Fibroblast of skin of left biceps (primary cell): ENCODE data around the gene TMEM151A.
"Not testable (repeated sequence)": the region's sequence is repeated elsewhere in the genome, so short reads cannot be mapped to it uniquely, and the experiment has no call there.

ENCODE experiments used
- DNase-seq, 2 experiments: peaks; one replicate each; pipeline ENCODE4 v3.0.0-alpha.2; 2013; ENCODE audit warnings: low read depth in 2 of 2

Gene TMEM151A

DNA sequence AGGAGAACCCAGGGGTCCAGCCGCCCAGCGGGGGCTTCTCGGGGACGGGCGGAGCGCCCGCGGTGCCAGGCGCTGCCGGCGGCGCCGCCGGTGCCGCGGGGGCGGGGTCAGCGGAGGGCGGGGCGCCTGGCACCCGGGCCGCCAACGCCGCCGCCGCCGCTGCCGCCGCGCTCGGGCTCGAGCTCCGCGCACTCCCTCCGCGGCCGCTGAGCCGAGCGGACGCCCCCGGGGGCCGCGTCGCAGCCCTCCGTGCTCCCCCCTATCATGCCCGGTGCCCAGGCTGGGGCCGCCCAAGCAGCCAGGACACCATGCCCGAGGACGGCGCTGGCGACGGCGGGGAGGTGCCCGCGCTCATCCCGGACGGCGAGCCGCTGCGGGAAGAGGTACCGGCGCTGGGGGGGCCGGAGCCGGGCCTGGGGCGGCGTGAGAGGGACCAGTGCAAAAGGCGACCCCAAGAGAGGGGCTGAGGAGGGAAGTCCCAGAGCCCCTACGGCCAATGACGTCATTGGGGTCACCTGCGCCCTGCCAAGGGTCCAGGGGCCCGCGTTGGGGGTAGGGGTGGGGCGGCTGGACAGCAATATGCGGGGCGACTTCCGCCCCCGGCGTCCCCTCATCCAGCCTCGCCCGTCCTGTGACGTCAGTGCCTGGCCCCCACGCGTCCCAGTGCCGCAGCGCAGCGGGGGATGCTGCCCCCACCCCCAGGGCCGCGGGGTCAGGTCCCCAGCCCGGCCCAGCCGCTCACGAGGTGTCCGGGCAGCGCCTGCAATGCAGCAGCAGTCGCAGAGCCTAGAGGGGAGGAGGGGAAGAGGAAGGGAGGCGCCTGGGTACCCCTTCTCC lies at the start of gene TMEM151A:
Gene TMEM151A, plus strand, starts transcription at position 189 of the 837 bp plus-strand sequence. Its CDS starts 120 bp downstream, at position 309.
- DNase-seq: no peak

DNA sequence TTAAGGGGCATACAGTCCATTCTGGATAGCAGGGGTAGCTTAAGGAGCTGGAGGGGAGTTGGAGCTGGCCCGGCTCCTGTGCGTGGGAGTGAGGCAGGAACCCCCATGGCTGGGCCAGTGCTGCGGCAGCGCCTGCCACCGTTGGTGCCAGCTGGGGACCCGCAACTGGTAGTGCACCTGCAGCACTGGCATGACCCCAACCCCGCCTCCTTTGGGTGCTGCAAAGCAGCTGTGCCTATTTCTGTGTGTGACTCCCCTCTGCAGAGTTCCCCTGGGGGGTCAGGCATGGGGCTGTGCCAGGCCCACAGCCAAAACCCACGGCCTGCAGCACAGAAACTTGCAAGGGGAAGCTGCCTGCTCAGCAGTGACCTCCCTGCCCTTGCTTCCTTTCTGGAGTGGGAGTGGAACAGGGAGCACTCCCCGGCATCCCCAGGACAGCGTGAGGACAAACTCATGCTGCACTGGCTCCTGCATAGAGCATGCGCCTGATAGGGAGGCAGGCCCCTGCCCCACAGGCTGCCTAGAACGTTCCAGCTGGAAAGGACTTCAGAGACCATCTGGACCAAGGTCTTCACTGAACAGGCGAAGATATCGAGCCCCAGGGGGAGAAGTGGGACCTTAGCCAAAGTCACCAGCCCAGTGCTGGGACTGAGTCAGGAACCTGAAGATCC lies 49.5 kb upstream of the TMEM151A start:
- DNase-seq: no peak

DNA sequence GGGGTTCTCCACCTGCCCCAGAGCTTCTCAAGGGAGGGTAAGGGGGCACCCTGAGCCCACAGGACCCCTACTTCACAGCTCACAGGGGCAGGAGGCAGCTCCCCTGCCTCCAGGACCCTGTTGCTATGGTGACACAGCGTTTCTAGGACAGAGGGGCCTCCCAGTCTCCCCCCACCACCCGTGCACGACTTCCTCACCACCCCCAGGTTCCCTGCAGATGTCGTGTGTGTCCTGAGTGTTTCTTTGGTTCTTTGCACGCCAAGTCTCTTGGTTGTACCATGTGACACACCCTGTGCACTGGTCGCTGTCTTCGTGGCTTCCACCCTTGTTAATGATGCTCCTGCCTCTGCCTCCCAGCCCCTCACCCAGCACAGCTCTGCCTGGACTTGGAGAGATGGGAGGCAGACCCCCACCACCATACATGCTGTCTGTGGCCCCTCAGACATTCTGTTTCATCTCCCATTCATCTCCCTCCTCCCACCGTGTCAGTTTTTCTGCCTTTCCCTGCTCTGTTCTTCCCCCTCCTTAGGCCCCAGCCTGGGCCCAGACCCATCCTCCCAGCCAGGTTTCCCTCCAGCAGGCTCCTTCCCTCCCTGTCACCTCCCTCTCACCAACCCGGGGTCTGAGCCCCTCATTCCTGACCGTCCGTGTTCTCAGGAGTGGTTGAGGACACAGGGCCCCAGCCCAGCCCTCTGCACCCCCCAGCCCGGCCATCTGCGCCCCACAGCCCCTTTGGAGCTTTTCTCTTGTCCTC lies 47.7 kb upstream of the TMEM151A start:
- DNase-seq: no peak

DNA sequence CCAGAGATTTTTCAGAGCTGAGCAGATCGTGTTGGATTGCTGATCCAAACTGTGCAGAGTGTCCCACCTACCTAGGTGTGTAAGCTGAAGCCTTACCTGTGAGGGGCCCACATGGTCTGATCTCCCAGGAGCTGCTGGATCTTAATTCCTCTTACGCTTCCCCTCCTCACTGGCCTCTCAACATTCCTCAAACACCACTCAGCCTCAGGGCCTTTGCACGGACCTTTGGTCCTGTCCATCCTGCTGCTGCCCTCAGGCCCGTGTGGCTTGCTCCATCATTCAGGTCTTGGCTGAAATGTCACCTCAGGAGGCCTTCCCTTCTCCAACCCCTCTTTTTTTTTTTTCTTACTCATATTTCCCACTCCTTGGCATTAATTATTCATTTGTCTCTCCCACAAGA lies 44.4 kb upstream of the TMEM151A start:
- no peak for DNase-seq

DNA sequence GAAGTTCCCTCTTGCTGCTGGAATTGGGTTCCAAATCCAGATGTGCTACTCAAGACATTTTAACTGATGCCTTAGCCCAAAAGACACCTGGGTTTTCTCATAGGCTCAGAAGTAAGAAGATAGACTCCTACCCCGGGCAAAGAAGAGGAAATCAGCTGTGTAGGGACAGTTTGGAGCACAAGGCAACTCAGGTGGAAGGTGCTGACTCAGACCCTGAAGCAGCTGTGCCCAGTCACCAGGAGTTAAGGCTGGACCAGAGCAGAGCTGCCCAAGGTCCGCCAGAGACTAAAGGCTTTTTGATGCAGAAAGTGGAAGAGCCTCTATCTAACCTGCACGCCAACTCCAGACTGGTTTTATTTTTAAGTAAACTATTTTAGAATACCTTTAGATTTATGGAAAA lies 43.9 kb upstream of the TMEM151A start:
- DNase-seq: no peak

DNA sequence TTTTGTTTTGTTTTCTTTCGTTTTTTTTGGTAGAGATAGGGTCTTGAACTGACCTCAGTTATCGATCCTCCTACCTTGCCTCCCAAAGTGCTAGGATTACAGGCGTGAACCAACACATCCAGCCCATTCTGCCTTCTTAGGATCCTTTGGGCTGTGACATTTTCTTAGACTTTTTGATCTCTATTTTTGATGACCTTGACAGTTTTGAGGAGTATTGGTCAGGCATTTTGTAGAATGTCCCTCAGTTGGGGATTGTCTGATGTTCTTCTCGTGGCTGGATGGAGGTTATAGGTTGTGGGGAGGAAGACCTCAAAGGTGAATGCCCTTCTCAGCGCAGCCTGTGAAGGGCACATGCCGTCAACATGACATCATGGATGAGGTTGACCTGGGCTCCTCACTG lies 42.8 kb upstream of the TMEM151A start:
- DNase-seq: no peak

DNA sequence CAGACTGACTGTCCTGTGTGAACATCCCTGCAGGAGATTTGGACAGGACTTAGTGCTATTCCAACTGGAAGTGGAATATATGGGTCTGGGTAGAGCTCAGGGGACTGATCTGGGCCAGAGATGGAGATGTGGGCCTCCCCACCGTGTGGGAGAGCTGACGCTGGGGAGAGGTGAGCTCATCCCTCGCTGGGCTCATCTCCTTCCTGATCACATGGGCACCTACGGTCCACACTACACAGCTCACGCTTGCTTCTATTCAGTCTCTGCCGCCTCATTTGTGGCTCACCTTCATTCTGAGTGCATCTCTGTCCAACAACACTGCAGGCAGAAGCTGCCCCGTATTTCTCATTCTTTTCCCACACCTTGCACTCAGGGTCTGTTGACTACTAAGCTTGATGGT lies 39.9 kb upstream of the TMEM151A start:
- DNase-seq: no peak

DNA sequence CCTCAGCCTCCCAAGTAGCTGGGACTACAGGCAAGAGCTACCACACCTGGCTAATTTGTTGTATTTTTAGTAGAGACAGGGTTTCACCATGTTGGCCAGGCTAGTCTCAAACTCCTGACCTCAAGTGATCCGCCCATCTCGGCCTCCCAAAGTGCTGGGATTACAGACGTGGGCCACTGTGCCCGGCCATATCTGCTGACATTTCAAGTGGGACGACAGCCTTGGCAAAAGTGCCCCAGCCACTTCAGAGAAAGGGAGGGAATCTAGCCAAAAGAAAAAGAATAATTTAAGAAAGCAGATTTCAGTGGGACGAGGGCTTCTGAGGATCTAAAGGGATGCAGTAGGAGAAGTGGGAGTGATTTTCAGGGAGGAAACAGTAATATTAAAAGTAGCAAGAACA lies 38.6 kb upstream of the TMEM151A start:
- not testable (repeated sequence) for DNase-seq

DNA sequence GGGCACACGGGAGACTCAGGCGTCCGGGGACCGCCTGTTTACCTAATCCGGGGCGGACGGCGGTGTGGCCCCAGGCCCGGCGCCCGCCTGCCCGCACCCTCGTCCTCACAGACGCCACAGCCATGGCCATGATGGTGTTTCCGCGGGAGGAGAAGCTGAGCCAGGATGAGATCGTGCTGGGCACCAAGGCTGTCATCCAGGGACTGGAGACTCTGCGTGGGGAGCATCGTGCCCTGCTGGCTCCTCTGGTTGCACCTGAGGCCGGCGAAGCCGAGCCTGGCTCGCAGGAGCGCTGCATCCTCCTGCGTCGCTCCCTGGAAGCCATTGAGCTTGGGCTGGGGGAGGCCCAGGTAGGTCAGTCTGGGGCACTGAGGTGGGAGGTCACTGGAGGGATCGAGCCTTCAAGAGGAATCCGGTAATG lies 33.2 kb upstream of the TMEM151A start:
- no peak for DNase-seq

DNA sequence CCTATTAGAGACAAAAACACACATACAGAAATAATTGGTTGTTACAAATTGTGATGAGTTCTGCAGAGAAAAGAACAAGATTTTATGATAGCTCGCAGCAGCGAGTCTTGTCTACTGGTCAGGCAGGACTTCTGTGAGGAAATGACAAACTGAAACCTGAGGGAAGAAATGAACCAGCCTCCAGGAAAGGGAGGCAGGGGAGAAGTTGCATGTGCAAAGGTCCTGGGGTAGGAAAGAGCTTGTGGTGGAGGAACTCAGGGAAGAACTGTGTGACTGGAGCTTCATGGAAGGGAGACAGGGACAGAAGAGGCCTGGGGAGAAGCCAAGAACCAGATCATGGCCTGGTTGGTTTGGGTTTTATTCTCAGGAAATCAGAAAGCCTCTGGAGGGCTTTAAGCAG lies 32.5 kb upstream of the TMEM151A start:
- no peak for DNase-seq

DNA sequence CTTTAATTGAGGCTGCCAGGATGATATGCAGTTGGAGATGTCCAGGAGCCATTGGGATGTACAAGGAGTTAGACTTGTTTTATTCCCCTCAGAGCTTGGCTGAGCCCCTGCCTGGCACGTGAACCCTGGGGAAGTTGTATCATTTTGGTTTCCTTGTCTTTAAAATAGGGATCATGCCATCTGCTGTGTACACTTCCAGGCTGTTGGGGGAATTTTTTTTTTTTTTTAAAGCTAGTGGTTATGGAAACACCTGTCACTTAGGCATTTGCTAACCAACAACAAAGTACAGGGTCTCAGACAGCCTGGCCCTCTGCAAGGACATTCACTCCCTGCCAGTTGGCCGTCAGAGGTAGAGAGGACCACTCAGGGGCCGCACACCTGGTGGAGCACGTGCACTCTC lies 31.7 kb upstream of the TMEM151A start:
- DNase-seq: no peak

DNA sequence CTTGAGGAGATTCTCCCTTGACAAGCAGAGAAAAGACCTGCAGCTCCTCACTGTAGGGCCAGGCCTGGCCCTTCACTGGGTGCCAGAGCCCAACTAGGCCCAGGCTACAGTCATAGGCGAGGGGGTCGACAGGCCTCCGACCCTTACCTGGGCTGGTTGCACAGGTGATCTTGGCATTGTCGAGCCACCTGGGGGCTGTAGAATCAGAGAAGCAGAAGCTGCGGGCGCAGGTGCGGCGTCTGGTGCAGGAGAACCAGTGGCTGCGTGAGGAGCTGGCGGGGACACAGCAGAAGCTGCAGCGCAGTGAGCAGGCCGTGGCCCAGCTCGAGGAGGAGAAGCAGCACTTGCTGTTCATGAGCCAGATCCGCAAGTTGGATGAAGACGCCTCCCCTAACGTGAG lies 30.1 kb upstream of the TMEM151A start:
- DNase-seq: no peak

DNA sequence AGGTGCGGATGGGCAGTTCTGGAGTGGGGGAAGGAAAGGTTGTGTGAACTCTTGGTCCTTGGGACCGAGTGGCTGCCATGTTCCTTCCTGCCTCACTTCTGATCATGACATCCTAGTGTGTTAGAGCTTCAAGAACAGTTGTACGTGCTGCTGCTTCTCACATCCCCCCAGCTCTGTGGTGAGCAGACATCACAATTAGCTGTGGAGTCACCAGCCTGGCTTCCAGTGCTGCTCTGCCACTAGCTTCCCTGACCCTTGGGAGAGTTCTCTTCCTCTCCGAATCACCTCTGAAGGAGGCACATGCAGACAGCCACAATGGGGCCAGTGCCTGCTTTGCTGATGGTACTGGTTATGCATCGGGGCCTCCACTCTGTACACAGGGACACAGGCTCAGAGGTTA lies 29.5 kb upstream of the TMEM151A start:
- DNase-seq: no peak

DNA sequence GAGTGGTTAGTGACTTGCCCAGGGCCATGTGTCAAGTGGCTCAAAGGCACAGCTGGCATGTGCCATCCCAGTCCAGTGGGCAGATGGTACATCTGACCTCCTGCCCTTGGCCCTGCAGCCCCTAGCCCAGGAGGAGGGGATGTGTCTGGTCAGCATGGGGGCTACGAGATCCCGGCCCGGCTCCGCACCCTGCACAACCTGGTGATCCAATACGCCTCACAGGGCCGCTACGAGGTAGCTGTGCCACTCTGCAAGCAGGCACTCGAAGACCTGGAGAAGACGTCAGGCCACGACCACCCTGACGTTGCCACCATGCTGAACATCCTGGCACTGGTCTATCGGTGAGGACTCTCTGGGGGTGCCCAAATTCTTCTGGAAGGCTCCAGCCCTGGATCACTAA lies 29.0 kb upstream of the TMEM151A start:
- no peak for DNase-seq

DNA sequence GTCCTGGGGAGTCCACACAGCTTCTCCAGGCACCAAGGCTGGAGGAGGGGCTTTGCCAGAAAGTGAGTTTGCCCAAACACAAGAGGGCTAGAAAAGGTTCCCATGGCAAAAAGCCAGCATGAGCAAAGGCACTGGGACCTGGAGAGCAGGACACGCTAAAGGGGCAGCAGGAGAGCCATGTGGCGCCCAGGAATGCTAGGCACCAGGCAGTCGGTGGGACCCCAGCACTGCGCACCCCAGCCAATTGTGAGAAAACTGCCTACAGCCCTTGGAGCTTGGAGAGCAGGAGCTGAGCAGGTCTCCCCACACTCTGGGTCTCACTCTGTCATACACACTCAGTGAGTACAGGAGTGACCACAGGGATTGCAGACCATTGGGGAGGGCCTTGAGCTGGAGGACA lies 28.5 kb upstream of the TMEM151A start:
- no peak for DNase-seq

DNA sequence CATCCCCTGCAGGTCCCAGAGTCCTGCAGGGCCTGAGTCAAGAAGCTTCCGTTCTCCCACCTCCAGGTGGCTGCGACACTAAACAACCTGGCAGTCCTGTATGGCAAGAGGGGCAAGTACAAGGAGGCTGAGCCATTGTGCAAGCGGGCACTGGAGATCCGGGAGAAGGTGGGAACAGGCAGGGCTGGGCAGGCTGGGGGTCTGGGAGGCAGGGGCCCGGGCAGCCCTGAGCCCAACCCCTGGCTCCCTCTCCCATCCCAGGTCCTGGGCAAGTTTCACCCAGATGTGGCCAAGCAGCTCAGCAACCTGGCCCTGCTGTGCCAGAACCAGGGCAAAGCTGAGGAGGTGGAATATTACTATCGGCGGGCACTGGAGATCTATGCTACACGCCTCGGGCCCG lies 27.9 kb upstream of the TMEM151A start:
- no peak for DNase-seq

DNA sequence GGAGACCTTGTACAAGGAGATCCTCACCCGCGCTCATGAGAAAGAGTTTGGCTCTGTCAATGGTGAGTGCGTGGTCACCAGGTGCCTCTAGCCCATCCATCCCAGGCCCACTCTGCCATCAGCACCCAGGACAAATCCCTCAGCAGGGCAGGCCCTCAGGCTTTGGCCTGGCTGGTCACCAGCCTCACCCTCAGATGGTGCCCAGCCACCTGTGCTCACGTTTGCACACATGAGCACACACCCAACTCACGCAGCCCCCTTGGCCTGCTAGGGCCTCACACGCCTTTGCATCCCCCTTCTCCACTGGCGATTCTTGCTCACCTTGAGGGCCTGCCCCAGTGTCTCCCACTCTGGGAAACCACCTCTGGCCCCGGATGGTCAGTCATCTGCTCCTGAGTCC lies 27.3 kb upstream of the TMEM151A start:
- DNase-seq: no peak

DNA sequence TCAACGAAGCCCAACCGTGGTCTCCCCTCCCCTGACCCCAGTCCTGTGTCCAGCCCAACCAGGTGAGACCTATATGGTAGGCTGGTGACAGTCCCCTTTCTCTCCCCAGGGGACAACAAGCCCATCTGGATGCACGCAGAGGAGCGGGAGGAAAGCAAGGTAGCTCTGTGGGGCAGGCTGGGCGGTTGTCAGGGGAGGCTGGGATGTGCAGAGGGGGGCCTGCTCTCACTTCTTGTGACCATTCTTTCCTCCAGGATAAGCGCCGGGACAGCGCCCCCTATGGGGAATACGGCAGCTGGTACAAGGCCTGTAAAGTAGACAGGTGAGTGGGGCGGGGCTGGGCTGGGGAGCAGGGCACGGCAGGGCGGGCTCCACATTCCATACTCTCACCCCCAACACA lies 26.8 kb upstream of the TMEM151A start:
- no peak for DNase-seq

DNA sequence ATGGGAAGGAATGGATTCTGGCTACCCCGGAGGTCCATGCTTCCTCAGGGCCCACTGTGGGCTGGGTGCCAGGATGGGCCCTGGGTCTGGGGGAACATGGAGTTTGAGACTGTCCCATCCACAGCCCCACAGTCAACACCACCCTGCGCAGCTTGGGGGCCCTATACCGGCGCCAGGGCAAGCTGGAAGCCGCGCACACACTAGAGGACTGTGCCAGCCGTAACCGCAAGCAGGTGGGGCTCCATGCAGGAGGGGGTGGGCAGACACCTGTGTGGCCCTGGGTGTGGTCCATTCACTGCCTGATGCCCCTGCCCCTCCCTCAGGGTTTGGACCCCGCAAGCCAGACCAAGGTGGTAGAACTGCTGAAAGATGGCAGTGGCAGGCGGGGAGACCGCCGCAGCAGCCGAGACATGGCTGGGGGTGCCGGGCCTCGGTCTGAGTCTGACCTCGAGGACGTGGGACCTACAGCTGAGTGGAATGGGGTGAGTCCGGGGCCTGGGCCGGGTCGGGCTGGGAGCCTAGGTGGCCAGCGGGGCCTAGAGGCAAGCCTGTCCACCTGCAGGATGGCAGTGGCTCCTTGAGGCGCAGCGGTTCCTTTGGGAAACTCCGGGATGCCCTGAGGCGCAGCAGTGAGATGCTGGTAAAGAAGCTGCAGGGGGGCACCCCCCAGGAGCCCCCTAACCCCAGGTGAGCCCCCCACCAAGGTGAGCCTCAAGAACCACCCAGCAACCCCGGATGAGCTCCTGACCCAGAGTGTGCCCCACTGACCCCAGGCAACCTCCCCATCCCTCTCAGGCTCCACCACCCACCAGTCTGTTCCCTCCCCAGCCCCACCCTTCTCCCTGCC lies 25.9 kb upstream of the TMEM151A start:
- no peak for DNase-seq

DNA sequence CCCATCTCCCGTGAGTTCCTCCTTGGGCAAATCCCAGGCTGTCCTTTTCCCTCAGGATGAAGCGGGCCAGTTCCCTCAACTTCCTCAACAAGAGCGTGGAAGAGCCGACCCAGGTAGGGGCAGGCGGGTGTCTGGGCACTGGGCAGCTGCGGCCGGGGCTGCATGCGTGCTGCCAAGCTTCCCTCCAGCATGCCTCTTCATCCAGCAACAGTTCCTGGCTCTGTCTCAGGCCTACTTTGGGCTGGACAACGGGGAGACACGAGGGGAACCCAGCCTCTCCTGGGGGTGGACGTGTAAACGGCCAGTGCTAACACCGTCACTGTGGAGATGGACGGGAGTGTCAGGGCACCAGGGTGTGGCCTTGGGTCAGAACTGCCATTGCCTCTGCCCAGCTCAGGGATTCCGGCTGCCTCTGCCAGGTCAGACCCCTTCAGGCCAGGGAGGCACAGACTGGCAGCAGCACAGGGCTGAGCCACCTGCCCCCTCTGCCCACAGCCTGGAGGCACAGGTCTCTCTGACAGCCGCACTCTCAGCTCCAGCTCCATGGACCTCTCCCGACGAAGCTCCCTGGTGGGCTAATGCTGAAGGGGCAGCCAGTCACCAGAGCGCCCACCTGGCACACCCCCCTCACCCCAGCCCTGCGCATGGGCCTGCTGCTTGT lies 25.2 kb upstream of the TMEM151A start:
- DNase-seq: no peak

DNA sequence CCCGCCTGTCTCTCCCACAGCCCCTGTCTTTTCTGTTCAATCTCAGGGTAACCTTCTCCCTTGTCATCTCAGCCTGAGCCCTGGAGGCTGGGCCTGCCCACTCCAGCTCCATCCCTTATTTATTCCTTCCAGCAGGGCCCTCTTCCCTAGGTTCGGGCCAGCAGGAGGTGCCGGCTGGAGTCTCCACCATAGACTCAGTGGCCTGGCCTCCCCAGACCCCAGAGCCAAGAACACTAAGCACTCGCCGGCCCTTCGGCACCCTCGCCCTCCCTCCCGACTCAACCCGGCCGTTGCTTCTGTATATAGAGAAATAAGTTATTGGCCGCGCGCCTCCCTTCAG lies 24.7 kb upstream of the TMEM151A start:
- no peak for DNase-seq
